HL-60 (cell line): ENCODE measurements around the gene MAP3K8.

Experiments used
- POLR2AphosphoS5 ChIP-seq: IDR thresholded peaks from 2 replicates; pipeline ENCODE4 v1.6.1; 2012; ENCODE audit warnings: low read depth
- REST ChIP-seq: IDR thresholded peaks from 2 replicates; pipeline ENCODE4 v1.6.1; 2012; ENCODE audit warnings: low read depth; ENCODE audit not compliant: insufficient replicate concordance
- TF ChIP-seq, protein P1 (sequence below): IDR thresholded peaks from one replicate; pipeline ENCODE4 v1.5.1; 2011; ENCODE audit warnings: low read length, control low read depth, inconsistent platforms; ENCODE audit not compliant: insufficient read depth

GRCh38 chr10:30481603-30482002 is 47.6 kb downstream of the MAP3K8 start:
- TF ChIP-seq, protein P1, sequence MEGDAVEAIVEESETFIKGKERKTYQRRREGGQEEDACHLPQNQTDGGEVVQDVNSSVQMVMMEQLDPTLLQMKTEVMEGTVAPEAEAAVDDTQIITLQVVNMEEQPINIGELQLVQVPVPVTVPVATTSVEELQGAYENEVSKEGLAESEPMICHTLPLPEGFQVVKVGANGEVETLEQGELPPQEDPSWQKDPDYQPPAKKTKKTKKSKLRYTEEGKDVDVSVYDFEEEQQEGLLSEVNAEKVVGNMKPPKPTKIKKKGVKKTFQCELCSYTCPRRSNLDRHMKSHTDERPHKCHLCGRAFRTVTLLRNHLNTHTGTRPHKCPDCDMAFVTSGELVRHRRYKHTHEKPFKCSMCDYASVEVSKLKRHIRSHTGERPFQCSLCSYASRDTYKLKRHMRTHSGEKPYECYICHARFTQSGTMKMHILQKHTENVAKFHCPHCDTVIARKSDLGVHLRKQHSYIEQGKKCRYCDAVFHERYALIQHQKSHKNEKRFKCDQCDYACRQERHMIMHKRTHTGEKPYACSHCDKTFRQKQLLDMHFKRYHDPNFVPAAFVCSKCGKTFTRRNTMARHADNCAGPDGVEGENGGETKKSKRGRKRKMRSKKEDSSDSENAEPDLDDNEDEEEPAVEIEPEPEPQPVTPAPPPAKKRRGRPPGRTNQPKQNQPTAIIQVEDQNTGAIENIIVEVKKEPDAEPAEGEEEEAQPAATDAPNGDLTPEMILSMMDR: no peak
- TF ChIP-seq REST (no peak), POLR2AphosphoS5 (no peak)
